ENCODE data around the gene ARRDC4.
A peak's percentile ranks its signal among the peaks of the same experiment; 100 is the strongest.

Gene ARRDC4

DNA sequence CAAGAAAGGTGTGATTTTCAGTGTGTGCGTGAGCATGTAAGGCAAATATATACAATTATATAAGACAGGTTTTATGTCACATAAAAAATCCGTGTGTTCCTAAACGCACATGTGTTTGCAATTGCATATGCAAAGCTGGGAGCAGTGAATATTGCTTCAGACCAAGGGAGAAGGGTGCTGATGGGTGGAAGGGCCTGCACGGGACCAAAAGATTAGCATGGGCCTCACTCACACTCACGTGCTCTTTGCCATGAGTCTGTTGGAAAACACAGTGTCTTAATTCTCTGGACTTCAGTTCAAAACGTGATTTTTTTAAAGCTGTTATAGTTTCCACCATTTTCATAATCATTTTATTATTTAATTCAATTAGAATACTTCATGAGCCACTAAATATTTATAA lies 7.2 kb upstream of the ARRDC4 start:
- H3K4me3 ChIP-seq (ENCODE audit: low read depth, low read length), result no peak overlapping the region
- TF ChIP-seq CTCF (IDR thresholded peaks at IDR 0.05; ENCODE audit: low read depth, low read length), result no peak
- in situ Hi-C loops (cut with HindIII; ENCODE audit: low sequenced_read_pairs), result no loop called here
- no peak for DNase-seq (ENCODE audit: low read depth, low spot score)

DNA sequence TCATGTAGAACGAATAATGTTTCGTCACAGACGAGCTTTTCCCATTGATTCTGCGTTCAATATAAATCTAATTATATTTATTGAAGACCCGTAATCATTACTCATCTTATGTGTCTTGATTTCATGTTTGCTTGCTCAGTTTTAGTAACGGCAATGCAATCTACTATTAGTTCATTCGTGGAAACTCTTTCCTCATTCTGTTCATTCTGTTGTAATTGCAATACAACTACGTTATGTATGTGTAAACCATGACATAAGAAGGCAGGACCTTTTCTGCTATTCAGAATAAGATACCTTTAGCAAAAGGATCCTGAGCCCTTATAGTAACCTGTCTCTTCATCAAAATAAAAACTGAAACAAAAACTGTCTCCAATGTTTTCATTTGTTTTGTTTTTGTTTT lies 6.8 kb upstream of the ARRDC4 start:
- in situ Hi-C loops (cut with HindIII; ENCODE audit: low sequenced_read_pairs), result no loop called here
- DNase-seq (ENCODE audit: low read depth, low spot score), result no peak
- no peak for TF ChIP-seq CTCF (IDR thresholded peaks at IDR 0.05; ENCODE audit: low read depth, low read length)
- no peak overlapping the region for H3K4me3 ChIP-seq (ENCODE audit: low read depth, low read length)

DNA sequence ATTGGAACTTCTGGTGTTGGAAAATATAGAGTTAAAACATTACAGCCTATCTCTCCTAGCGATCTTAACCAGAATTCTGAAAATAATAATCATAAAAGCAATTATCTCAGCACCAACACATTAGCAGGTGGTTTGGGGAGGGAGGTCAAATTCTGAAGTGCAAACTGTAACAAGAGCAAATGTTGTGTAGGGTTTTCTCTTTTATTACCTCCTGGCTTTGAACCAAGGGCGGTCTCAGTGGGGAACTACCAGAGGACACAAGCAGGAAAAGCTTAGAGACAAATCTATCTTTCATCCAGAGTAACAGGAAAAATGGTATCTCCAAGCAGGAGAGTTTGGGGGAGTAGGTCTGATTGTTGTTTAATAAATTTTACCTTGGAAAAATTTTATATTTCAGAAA lies 5.5 kb upstream of the ARRDC4 start:
- DNase-seq (ENCODE audit: low read depth, low spot score), result no peak
- in situ Hi-C loops (cut with HindIII; ENCODE audit: low sequenced_read_pairs), result no loop called here
- no peak for TF ChIP-seq CTCF (IDR thresholded peaks at IDR 0.05; ENCODE audit: low read depth, low read length)
- no peak overlapping the region for H3K4me3 ChIP-seq (ENCODE audit: low read depth, low read length)

DNA sequence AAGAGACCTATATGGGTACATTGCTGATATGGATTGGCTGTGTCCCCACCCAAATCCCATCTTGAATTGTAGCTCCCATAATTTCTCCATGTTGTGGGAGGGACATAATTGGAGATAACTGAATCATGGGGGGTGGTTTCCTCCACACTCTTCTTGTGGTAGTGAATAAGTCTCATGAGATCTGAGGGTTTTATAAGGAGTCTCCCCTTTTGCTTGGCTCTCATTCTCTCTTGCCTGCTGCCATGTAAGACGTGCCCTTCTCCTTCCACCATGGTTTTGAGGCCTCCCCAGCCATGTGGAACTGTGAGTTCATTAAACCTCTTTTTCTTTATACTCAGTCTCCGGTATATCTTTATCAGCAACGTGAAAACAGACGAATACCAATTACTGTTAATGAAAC lies 5.0 kb upstream of the ARRDC4 start:
- no peak for DNase-seq (ENCODE audit: low read depth, low spot score)
- TF ChIP-seq CTCF (IDR thresholded peaks at IDR 0.05; ENCODE audit: low read depth, low read length), result no peak
- no peak overlapping the region for H3K4me3 ChIP-seq (ENCODE audit: low read depth, low read length)
- in situ Hi-C loops (cut with HindIII; ENCODE audit: low sequenced_read_pairs), result no loop called here

DNA sequence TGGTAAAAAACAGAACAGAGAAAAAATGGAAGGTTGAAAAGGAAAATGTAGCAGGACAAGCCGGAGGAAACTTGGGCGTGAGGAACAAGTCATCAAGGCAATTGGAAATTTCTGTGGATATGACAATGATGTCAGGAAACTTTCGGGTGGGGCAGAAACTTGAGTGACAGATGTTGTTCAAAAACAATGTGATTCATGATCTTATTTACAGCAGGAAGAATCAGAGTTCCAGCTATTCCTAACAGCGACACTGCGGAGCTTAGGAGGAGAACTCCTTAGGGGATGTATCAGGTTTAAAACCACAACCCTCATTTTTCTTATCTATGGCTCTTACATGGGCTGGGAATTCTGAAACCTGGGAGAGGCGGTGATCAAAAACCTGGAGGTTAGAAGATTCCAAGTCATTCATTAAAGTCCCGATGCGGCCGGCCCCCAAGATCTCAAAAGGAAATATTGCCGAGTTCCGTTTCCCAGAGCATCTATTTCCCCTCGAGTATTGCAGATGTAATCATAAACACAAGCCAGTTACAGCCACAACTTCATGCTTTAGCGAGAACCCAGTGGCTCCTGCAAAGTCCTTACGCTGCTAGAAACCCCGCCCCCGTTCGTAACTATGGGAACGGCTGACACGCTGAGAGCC lies 659 bp upstream of the ARRDC4 start:
- TF ChIP-seq CTCF (IDR thresholded peaks at IDR 0.05; ENCODE audit: low read depth, low read length), result no peak
- H3K4me3 ChIP-seq (ENCODE audit: low read depth, low read length), result peak overlapping the region; percentile 54
- no peak for DNase-seq (ENCODE audit: low read depth, low spot score)
- in situ Hi-C loops (cut with HindIII; ENCODE audit: low sequenced_read_pairs), result no loop called here

DNA sequence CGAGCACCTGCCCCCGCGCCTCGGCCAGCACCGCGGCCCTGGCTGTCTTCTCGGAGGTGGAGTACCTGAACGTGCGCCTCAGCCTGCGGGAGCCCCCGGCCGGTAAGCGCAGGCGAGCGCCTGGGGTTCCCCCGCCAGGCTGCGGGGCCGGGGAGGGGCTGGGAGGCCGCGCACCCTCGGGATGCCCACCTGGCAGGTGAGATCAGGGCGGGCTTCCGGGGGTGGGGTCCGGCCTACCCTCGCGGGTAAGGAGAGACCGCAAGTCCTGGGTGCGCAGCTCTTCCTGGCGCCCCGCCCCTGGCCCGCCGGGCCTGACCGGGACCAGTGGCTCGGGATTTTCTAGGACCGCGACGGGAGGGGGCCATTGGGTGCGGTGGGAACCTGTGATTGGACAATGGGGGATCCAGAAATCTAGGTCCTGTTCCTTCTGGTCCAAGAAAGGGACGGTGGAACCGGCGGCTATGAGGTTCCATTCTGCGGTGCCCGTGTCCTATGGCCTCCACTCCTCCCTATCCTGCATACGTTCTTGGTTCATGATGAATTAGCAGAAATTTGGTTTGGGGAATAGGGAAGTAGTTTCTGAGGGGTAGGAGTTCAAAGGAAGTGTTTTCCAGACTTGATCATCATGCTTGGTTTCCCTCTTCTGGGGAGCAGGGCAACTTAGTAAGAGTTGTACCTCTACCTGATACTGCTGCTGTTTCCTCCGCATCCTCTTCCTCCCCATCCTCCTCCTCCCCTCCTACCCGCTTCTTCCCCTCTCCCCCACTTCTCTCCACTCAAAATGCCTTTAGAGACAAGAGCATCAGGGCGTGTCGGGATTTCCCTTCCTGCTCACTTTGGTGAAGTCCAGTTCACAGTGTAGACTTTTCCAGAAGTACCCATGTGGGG lies 808 bp downstream of the ARRDC4 start:
- in situ Hi-C loops (cut with HindIII; ENCODE audit: low sequenced_read_pairs), result no loop called here
- DNase-seq (ENCODE audit: low read depth, low spot score), result no peak
- TF ChIP-seq CTCF (IDR thresholded peaks at IDR 0.05; ENCODE audit: low read depth, low read length), result no peak
- H3K4me3 ChIP-seq (ENCODE audit: low read depth, low read length), result peak overlapping the region; percentile 54
